ENCODE results near the gene CXorf38. TPM values are rescaled to one million over a fixed set of nuclear protein-coding genes. Genes with fewer than 3 reads are reported as not detected.

The CXorf38 gene
- total and polyA plus RNA-seq, 9 of the 15 experiments (the other 6 are each of a cell fraction or from before 2014, with no cell fraction given), result 1.2 to 12.8 (median 8.4) TPM

- TF ChIP-seq MEIS2 (IDR thresholded peaks at IDR 0.05; ENCODE audit: partially characterized antibody) (peak; percentile 99), XRCC5 (IDR thresholded peaks at IDR 0.05; ENCODE audit: low read depth, low read length) (no peak), FIP1L1 (IDR thresholded peaks at IDR 0.05; ENCODE audit: low read depth, low read length, poor library complexity, severe bottlenecking) (peak; percentile 68), MCM7 (IDR thresholded peaks at IDR 0.05) (no peak), ZNF121 (CRISPR knock-in tag; conservative IDR thresholded peaks at IDR 0.05) (no peak), FOXM1 (IDR thresholded peaks at IDR 0.05; ENCODE audit: low read depth) (no peak), FOXM1 (CRISPR knock-in tag; IDR thresholded peaks at IDR 0.05; ENCODE audit: low read depth) (no peak), ZNF354B (CRISPR knock-in tag; IDR thresholded peaks at IDR 0.05) (no peak), SUPT5H (IDR thresholded peaks at IDR 0.05) (peak; percentile 48; the same call in 1 of the 2 replicates), CCNT2 (IDR thresholded peaks at IDR 0.05; ENCODE audit: borderline replicate concordance, extremely low read depth, insufficient read length, low read depth, low read length) (peak; percentile 80), SAP30 (IDR thresholded peaks at IDR 0.05; ENCODE audit: borderline replicate concordance, insufficient read depth, low read depth, low read length, poor library complexity, severe bottlenecking) (peak; percentile 53), KAT2B (IDR thresholded peaks at IDR 0.05; ENCODE audit: low read depth, low read length) (no peak), NFIC (IDR thresholded peaks at IDR 0.05) (peak; percentile 65), CEBPB (tag; IDR thresholded peaks at IDR 0.05) (no peak), CXXC5 (CRISPR knock-in tag; IDR thresholded peaks at IDR 0.05) (peak; percentile 31; the same call in 1 of the 2 replicates), FOXP1 (CRISPR knock-in tag; IDR thresholded peaks at IDR 0.05) (0 out of 2 replicates have a peak, but pooled peaks have one; percentile 42), PKNOX1 (IDR thresholded peaks at IDR 0.05) (peak; percentile 73), ERF (CRISPR knock-in tag; IDR thresholded peaks at IDR 0.05) (0 out of 2 replicates have a peak, but pooled peaks have one; percentile 16), ATF1 (CRISPR knock-in tag; IDR thresholded peaks at IDR 0.05) (no peak), ATF1 (tag; IDR thresholded peaks at IDR 0.05) (peak; percentile 89)
- TF ChIP-seq, protein P1, sequence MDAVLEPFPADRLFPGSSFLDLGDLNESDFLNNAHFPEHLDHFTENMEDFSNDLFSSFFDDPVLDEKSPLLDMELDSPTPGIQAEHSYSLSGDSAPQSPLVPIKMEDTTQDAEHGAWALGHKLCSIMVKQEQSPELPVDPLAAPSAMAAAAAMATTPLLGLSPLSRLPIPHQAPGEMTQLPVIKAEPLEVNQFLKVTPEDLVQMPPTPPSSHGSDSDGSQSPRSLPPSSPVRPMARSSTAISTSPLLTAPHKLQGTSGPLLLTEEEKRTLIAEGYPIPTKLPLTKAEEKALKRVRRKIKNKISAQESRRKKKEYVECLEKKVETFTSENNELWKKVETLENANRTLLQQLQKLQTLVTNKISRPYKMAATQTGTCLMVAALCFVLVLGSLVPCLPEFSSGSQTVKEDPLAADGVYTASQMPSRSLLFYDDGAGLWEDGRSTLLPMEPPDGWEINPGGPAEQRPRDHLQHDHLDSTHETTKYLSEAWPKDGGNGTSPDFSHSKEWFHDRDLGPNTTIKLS (IDR thresholded peaks at IDR 0.05; ENCODE audit: borderline replicate concordance, low read depth), result peak; percentile 56; the same call in 1 of the 2 replicates
- TF ChIP-seq, protein P2, sequence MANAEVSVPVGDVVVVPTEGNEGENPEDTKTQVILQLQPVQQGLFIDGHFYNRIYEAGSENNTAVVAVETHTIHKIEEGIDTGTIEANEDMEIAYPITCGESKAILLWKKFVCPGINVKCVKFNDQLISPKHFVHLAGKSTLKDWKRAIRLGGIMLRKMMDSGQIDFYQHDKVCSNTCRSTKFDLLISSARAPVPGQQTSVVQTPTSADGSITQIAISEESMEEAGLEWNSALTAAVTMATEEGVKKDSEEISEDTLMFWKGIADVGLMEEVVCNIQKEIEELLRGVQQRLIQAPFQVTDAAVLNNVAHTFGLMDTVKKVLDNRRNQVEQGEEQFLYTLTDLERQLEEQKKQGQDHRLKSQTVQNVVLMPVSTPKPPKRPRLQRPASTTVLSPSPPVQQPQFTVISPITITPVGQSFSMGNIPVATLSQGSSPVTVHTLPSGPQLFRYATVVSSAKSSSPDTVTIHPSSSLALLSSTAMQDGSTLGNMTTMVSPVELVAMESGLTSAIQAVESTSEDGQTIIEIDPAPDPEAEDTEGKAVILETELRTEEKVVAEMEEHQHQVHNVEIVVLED (CRISPR knock-in tag; IDR thresholded peaks at IDR 0.05), result peak; percentile 78
Measured at GRCh38 chrX:40647307-40648197, at the start of gene CXorf38 (continued).

Data from K562 (cell line).